Suprapubic skin (tissue), 4 donors: ENCODE results near the gene ZNF436. TPM values are rescaled to one million over a fixed set of nuclear protein-coding genes. Genes with fewer than 3 reads are reported as not detected.

Experiments
- DNase-seq, 2 donors: peaks; one replicate each; pipeline ENCODE4 v3.0.0-alpha.2; 2019; ENCODE audit warnings: low spot score in 2 of 2
- H3K27ac ChIP-seq: fragments of 200-600 bp; sonication (generic); one replicate; pipeline ENCODE4 v1.5.1; 2019
- H3K27me3 ChIP-seq: fragments of 200-600 bp; sonication (generic); one replicate; pipeline ENCODE4 v1.5.1; 2019
- H3K36me3 ChIP-seq: fragments of 200-600 bp; sonication (generic); one replicate; pipeline ENCODE4 v1.5.1; 2019
- H3K4me1 ChIP-seq: fragments of 200-600 bp; sonication (generic); one replicate; pipeline ENCODE4 v1.5.1; 2019
- H3K4me3 ChIP-seq: fragments of 200-600 bp; sonication (generic); one replicate; pipeline ENCODE4 v1.5.1; 2019; ENCODE audit warnings: mild to moderate bottlenecking
- H3K9me3 ChIP-seq: fragments of 200-600 bp; sonication (generic); one replicate; pipeline ENCODE4 v1.5.1; 2019
- EP300 ChIP-seq: sonication (generic); formaldehyde crosslinking; IDR thresholded peaks from one replicate; pipeline ENCODE4 v1.6.1; 2017; ENCODE audit warnings: antibody characterized with exemption
- POLR2A ChIP-seq, 2 donors: fragments of 450-650 bp; IDR thresholded peaks; one replicate each; pipeline ENCODE4 v1.6.1; 2017; ENCODE audit warnings: antibody characterized with exemption in 2 of 2, mild to moderate bottlenecking in 2 of 2, moderate library complexity in 2 of 2
- POLR2AphosphoS5 ChIP-seq, 3 donors: sonication (generic); formaldehyde crosslinking; IDR thresholded peaks; one replicate each; pipeline ENCODE4 v1.6.1; 2017; ENCODE audit warnings: antibody characterized with exemption in 3 of 3
- WGBS: methylation state at CpG from one replicate; pipeline ENCODE4 v1.1.5; 2018; 5-methylcytosine and 5-hydroxymethylcytosine counted together
- total RNA-seq, 4 donors: library from RNA; depleted of rRNA; stranded (reverse); fragments of >200 nt; gene quantifications; one replicate each; pipeline ENCODE4 v1.1.0, GENCODE V29; 2016
- TF ChIP-seq, protein P1 (sequence below), 2 donors: fragments of 200-600 bp in 1 of 2; fragments of 450-650 bp in 1 of 2; sonication (generic) in 1 of 2; IDR thresholded peaks; one replicate each; pipeline ENCODE4 v1.5.1; 2016 to 2019; ENCODE audit warnings: antibody characterized with exemption in 2 of 2, mild to moderate bottlenecking in 1 of 2, moderate library complexity in 1 of 2

Gene ZNF436
- total RNA-seq, 4 donors from 2014 or later: 21.1 to 38.2 (median 30.3) TPM

DNA sequence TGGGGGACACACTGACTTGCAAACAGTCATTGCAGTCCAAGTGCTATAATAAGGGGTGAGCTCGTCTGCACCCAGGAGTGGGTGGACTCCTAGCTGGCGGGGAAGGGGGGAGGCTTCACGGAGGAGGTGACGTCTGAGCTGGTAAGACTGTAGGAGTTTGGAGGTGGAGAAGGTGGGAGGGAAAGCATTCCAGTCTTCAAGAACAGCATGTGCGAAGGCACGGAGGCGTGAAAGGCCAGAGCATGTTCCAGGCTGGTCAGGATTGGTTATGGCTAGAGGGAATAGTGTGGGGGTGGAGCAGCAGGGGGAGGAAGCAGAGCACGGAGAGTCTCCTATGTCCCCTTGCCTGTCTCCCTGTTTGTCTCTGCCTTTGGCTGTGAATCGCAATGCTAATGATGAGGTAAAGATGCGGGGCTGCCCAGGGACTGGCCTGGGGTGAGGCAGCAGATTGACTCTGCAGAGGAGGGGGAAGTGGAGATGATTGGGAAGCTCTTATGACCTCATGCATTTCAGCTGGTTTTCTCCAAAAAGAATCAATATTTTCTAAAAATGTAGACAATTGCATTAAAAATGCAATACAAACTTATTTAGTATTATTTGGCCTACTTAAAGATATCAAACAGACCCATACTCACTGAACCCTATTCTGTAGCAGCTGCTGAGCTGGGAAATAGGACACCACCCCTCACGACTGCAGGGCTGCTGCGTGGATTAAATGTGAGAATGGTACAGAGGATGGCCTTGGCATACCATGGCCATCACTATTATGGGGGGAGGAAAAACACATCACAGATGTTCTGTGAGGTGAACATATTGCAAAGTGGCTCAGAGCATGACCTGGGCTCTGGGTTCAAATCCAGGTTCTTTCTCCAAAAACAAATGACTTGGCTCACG is 2.6 kb upstream of the ZNF436 start:
- 70% methylated on average over 13 of the region's 13 CpGs for WGBS
- TF ChIP-seq POLR2AphosphoS5 (IDR thresholded peaks at IDR 0.05): no peak
- TF ChIP-seq EP300: no peak
- TF ChIP-seq POLR2A (IDR thresholded peaks at IDR 0.05): no peak
- TF ChIP-seq, protein P1, sequence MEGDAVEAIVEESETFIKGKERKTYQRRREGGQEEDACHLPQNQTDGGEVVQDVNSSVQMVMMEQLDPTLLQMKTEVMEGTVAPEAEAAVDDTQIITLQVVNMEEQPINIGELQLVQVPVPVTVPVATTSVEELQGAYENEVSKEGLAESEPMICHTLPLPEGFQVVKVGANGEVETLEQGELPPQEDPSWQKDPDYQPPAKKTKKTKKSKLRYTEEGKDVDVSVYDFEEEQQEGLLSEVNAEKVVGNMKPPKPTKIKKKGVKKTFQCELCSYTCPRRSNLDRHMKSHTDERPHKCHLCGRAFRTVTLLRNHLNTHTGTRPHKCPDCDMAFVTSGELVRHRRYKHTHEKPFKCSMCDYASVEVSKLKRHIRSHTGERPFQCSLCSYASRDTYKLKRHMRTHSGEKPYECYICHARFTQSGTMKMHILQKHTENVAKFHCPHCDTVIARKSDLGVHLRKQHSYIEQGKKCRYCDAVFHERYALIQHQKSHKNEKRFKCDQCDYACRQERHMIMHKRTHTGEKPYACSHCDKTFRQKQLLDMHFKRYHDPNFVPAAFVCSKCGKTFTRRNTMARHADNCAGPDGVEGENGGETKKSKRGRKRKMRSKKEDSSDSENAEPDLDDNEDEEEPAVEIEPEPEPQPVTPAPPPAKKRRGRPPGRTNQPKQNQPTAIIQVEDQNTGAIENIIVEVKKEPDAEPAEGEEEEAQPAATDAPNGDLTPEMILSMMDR (IDR thresholded peaks at IDR 0.05): no peak
- H3K27me3 ChIP-seq: no peaks in the 10 kb centered on the region
- H3K36me3 ChIP-seq: no peaks in the 10 kb centered on the region
- no peaks in the 10 kb centered on the region for H3K9me3 ChIP-seq
- no peak overlapping the region for H3K4me3 ChIP-seq
- no peak overlapping the region for H3K27ac ChIP-seq
- peaks cover 54% of the 10 kb centered on the region for H3K4me1 ChIP-seq
- DNase-seq: no peak

DNA sequence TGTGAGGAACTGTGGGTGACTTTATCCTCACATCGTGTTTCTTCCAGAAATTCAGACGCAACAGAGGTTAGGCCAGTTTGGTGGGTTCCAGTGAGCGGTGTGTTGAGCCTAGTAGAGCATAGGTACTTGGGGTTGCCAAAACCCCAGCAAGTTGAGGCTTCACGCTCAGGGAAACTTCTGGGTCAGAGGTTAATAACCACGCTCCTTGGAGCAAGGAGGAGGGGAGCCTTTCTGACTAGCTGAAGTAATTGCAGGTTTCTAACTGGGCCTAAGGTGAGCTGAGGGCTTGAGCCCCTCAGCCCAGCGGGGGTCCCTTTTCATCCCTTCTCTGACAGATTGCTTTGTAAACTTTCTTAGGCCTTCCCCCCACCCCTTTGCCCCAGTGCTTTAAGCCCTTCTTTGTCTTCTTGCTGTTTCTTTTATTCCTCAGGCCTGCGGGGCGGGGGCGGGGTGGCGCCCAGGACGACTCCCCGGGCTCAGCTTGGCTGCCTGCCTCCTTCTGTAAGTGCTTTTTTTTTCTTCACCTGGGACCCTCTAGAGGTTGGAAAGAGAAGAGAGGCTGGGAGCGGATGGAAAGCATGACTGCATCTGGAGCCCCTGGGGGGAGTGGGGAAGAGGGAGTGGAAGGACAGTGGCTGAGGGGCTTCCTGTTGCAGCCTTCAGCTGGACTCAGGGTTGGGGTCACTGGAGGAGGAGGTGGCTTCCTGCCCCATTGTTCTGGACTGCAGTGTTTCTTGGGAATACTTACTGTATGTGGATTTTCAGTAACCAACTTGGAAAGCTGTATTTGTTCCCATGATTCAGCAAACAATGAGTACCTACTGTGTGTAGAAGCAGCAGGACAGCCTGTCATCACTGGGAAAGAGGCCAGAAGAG is 1.3 kb upstream of the ZNF436 start:
- peak overlapping the region; percentile 65 for H3K4me3 ChIP-seq
- H3K27me3 ChIP-seq: no peaks in the 10 kb centered on the region
- H3K27ac ChIP-seq: peak overlapping the region; percentile 98
- 26% methylated on average over 13 of the region's 13 CpGs for WGBS
- H3K4me1 ChIP-seq: peaks cover 54% of the 10 kb centered on the region
- H3K36me3 ChIP-seq: no peaks in the 10 kb centered on the region
- TF ChIP-seq POLR2AphosphoS5 (IDR thresholded peaks at IDR 0.05): no peak
- TF ChIP-seq, protein P1 (IDR thresholded peaks at IDR 0.05): no peak
- TF ChIP-seq POLR2A (IDR thresholded peaks at IDR 0.05): no peak
- no peak for TF ChIP-seq EP300
- no peak for DNase-seq
- no peaks in the 10 kb centered on the region for H3K9me3 ChIP-seq

DNA sequence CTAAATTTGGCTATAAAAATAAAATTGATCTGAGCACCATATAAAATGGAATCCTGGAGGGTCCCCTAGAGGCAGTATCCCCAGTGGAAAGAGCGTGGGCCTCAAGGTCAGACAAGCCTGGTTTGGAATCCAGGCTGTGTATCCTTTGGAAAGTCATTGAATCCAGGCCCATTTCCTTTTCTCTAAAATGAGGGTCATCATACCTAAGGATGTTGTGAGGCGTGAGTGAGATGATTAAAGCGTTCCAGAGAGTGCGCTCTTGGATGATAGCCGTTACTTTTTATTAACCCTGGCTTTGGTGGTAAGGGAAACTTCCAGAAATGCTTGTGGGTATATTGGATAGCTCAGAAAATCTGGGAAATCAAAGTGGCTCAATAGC is 683 bp upstream of the ZNF436 start:
- Histone ChIP-seq H3K27me3 (no peaks in the 10 kb centered on the region), H3K36me3 (peaks cover 2% of the 10 kb centered on the region), H3K4me3 (peak overlapping the region; percentile 65), H3K4me1 (peaks cover 59% of the 10 kb centered on the region), H3K9me3 (no peaks in the 10 kb centered on the region), H3K27ac (peak overlapping the region; percentile 98)
- TF ChIP-seq EP300 (no peak), POLR2AphosphoS5 (IDR thresholded peaks at IDR 0.05) (no peak), POLR2A (IDR thresholded peaks at IDR 0.05) (no peak)
- TF ChIP-seq, protein P1 (IDR thresholded peaks at IDR 0.05): no peak
- DNase-seq: no peak
- WGBS: 27% methylated on average over 5 of the region's 5 CpGs

DNA sequence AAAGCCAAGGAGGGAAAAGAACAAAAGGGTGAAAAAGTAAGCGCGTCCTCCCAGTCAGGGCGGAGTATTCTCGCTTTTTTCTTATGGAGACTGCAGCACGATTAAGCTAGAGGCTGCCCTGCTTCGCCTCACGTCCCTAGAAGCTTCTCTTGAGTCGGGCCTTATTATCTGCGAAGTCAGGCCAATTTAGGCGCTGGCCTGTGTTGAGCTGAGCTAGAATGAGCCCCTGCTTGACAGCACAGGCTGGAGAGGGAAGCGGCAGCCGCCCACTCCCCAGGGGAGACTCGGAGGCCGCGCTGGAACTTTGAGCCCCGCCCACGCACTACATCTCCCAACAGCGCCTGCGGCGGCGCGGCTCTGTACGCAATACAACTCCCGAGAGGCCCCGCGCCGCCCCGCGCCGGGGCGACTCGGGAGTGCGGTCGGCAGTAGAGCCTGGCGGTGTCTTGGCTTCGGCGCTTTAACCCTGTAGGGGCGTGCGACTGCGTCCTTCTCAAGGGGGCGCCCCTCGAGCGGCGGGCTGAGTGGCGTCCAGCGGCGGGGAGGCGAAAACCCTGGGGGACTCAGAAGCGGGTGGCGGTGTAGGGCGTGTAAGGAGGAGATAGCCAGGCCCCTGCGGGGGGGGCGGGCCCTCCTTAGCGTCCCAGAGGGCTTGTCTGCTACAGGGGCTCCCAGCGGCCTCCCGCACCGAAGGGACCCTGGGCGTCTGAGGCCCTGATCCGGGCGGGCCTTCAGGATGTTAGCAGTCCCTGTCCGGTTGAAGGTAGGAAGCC is 888 bp downstream of the ZNF436 start:
- peak overlapping the region; percentile 98 for H3K27ac ChIP-seq
- peaks cover 60% of the 10 kb centered on the region for H3K4me1 ChIP-seq
- peak; percentile 95 to 96 for DNase-seq
- 0% methylated on average over 38 of the region's 61 CpGs for WGBS
- peaks cover 4% of the 10 kb centered on the region for H3K9me3 ChIP-seq
- H3K4me3 ChIP-seq: peak overlapping the region; percentile 65
- H3K36me3 ChIP-seq: peaks cover 18% of the 10 kb centered on the region
- peak; percentile 39 for TF ChIP-seq EP300
- TF ChIP-seq POLR2A (IDR thresholded peaks at IDR 0.05): peak in 1 of 2 donors; percentile 81
- TF ChIP-seq, protein P1 (IDR thresholded peaks at IDR 0.05): no peak
- TF ChIP-seq POLR2AphosphoS5 (IDR thresholded peaks at IDR 0.05): peak; percentile 29 to 66 (median 58)
- no peaks in the 10 kb centered on the region for H3K27me3 ChIP-seq
